Islet precursor cell (in vitro differentiated cells): ENCODE data around the gene TEKT3.

Source experiments
- DNase-seq: peaks from one replicate; pipeline ENCODE4 v3.0.0-alpha.2; 2018

TEKT3 gene

GRCh38 chr17:15348021-15348420, 6.6 kb upstream of the TEKT3 start:
- DNase-seq, result no peak

GRCh38 chr17:15346066-15346595, 4.7 kb upstream of the TEKT3 start:
- no peak for DNase-seq

- DNase-seq, result peak; percentile 89
Measured at GRCh38 chr17:15343749-15344148, 2.4 kb upstream of the TEKT3 start.

- DNase-seq, result peak; percentile 62
Measured at GRCh38 chr17:15342460-15342859, 1.1 kb upstream of the TEKT3 start.

- DNase-seq, result no peak
Measured at GRCh38 chr17:15341966-15342365, 569 bp upstream of the TEKT3 start.

- DNase-seq, result peak; percentile 62
Measured at GRCh38 chr17:15340966-15341365, 431 bp downstream of the TEKT3 start.

- DNase-seq, result no peak
Measured at GRCh38 chr17:15335446-15335845, 6.0 kb downstream of the TEKT3 start.

- DNase-seq, result no peak
Measured at GRCh38 chr17:15334266-15334665, 7.1 kb downstream of the TEKT3 start.

- no peak for DNase-seq
Measured at GRCh38 chr17:15332338-15332737, 9.1 kb downstream of the TEKT3 start.

GRCh38 chr17:15323131-15323530, 18.3 kb downstream of the TEKT3 start:
- DNase-seq, result no peak

- DNase-seq, result no peak
Measured at GRCh38 chr17:15321556-15322251, 19.7 kb downstream of the TEKT3 start.

GRCh38 chr17:15319452-15320010, 21.9 kb downstream of the TEKT3 start:
- peak; percentile 54 for DNase-seq

GRCh38 chr17:15311996-15312395, 29.4 kb downstream of the TEKT3 start:
- peak; percentile 43 for DNase-seq

GRCh38 chr17:15309793-15310192, 31.6 kb downstream of the TEKT3 start:
- no peak for DNase-seq

- no peak for DNase-seq
Measured at GRCh38 chr17:15309236-15309635, 32.2 kb downstream of the TEKT3 start.

GRCh38 chr17:15308758-15309157, 32.6 kb downstream of the TEKT3 start:
- DNase-seq, result peak; percentile 55

GRCh38 chr17:15307710-15308111, 33.7 kb downstream of the TEKT3 start:
- DNase-seq, result no peak

- peak; percentile 44 for DNase-seq
Measured at GRCh38 chr17:15303851-15304250, 37.5 kb downstream of the TEKT3 start.

GRCh38 chr17:15303268-15303667, 38.1 kb downstream of the TEKT3 start:
- DNase-seq, result no peak

GRCh38 chr17:15301845-15302244, 39.6 kb downstream of the TEKT3 start:
- DNase-seq, result no peak

- peak; percentile 46 for DNase-seq
Measured at GRCh38 chr17:15298176-15298575, 43.2 kb downstream of the TEKT3 start.

GRCh38 chr17:15293558-15293957, 47.8 kb downstream of the TEKT3 start:
- peak; percentile 14 for DNase-seq

- DNase-seq, result peak; percentile 54
Measured at GRCh38 chr17:15291674-15292361, 49.6 kb downstream of the TEKT3 start.

GRCh38 chr17:15290605-15291004, 50.8 kb downstream of the TEKT3 start:
- DNase-seq, result peak; percentile 22
